Measurements from ENCODE around the gene TPCN1. TPM values are rescaled to one million over a fixed set of nuclear protein-coding genes. Genes with fewer than 3 reads are reported as not detected.

TPCN1 gene
- total RNA-seq, 1 experiment from 2014 or later: 32.7 TPM

DNA sequence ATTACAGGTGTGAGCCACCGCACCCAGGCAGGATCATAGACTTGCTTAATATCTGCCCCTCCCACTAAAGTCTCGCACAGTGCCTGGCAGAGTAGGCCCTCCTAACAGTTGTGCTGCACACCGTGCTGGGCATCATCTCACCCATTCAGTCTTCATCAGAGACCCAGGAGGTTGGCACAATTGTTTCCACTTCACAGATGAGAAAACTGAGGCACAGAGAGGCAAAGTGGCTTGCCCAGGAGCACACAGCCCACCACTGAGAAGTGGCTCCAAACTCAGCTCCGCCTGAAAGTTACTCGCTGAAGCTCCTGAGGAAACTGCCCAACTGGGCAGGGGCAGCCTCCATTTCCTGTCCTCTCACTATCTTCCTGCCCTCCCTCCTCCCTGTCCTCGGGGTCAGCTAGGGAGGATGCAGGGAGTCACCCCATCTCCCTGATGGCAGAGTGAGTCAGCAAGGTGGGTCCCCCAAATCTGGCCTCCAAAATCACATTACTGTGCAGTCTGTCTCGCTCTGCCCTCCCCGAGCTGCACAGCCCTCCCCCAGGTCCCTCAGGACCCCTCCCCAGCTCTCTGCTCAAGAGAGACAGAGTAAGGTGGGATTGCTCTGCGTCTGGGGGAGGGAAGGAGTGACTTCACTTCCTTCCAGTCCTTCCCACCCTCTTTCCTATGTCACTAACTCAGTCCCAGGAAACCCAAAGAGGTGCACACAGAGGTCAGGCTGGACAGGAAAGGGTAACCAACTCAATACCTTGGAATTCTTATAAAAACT, 107.9 kb downstream of the TPCN1 start:
- ATAC-seq (no peak), DNase-seq (ENCODE audit: low spot score) (no peak)
- Mint-ChIP-seq H3K9me3 (no peaks in the 10 kb centered on the region), H3K36me3 (peaks cover 15% of the 10 kb centered on the region), H3K4me3 (no peak overlapping the region), H3K27ac (no peak overlapping the region), H3K4me1 (peaks cover 8% of the 10 kb centered on the region; the same call in 1 of the 2 replicates), H3K27me3 (ENCODE audit: low read depth) (peaks cover 8% of the 10 kb centered on the region)
- ChIA-PET CTCF (interaction anchor here (1.2 kb wide), 1 partner anchor 132 kb away, joined by 3 read pairs; no protein-coding TSS in a partner anchor), POLR2A (interaction anchor here (0.6 kb wide), 1 partner anchor 250 kb away, joined by 8 read pairs; no protein-coding TSS in a partner anchor)
- TF ChIP-seq, protein P1, sequence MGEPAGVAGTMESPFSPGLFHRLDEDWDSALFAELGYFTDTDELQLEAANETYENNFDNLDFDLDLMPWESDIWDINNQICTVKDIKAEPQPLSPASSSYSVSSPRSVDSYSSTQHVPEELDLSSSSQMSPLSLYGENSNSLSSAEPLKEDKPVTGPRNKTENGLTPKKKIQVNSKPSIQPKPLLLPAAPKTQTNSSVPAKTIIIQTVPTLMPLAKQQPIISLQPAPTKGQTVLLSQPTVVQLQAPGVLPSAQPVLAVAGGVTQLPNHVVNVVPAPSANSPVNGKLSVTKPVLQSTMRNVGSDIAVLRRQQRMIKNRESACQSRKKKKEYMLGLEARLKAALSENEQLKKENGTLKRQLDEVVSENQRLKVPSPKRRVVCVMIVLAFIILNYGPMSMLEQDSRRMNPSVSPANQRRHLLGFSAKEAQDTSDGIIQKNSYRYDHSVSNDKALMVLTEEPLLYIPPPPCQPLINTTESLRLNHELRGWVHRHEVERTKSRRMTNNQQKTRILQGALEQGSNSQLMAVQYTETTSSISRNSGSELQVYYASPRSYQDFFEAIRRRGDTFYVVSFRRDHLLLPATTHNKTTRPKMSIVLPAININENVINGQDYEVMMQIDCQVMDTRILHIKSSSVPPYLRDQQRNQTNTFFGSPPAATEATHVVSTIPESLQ (CRISPR knock-in tag; IDR thresholded peaks at IDR 0.05): no peak
- TF ChIP-seq, protein P2, sequence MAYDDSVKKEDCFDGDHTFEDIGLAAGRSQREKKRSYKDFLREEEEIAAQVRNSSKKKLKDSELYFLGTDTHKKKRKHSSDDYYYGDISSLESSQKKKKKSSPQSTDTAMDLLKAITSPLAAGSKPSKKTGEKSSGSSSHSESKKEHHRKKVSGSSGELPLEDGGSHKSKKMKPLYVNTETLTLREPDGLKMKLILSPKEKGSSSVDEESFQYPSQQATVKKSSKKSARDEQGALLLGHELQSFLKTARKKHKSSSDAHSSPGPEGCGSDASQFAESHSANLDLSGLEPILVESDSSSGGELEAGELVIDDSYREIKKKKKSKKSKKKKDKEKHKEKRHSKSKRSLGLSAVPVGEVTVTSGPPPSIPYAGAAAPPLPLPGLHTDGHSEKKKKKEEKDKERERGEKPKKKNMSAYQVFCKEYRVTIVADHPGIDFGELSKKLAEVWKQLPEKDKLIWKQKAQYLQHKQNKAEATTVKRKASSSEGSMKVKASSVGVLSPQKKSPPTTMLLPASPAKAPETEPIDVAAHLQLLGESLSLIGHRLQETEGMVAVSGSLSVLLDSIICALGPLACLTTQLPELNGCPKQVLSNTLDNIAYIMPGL (CRISPR knock-in tag; IDR thresholded peaks at IDR 0.05): no peak
- TF ChIP-seq, protein P3, sequence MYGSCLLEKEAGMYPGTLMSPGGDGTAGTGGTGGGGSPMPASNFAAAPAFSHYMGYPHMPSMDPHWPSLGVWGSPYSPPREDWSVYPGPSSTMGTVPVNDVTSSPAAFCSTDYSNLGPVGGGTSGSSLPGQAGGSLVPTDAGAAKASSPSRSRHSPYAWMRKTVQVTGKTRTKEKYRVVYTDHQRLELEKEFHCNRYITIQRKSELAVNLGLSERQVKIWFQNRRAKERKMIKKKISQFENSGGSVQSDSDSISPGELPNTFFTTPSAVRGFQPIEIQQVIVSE (CRISPR knock-in tag; IDR thresholded peaks at IDR 0.05; ENCODE audit: borderline replicate concordance): no peak
- TF ChIP-seq, protein P4, sequence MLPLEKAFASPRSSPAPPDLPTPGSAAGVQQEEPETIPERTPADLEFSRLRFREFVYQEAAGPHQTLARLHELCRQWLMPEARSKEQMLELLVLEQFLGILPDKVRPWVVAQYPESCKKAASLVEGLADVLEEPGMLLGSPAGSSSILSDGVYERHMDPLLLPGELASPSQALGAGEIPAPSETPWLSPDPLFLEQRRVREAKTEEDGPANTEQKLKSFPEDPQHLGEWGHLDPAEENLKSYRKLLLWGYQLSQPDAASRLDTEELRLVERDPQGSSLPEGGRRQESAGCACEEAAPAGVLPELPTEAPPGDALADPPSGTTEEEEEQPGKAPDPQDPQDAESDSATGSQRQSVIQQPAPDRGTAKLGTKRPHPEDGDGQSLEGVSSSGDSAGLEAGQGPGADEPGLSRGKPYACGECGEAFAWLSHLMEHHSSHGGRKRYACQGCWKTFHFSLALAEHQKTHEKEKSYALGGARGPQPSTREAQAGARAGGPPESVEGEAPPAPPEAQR (CRISPR knock-in tag; IDR thresholded peaks at IDR 0.05): no peak
- TF ChIP-seq CBFB (CRISPR knock-in tag; IDR thresholded peaks at IDR 0.05; ENCODE audit: low read depth) (no peak), SMAD4 (CRISPR knock-in tag; IDR thresholded peaks at IDR 0.05) (no peak)
- TF ChIP-seq, protein P5, sequence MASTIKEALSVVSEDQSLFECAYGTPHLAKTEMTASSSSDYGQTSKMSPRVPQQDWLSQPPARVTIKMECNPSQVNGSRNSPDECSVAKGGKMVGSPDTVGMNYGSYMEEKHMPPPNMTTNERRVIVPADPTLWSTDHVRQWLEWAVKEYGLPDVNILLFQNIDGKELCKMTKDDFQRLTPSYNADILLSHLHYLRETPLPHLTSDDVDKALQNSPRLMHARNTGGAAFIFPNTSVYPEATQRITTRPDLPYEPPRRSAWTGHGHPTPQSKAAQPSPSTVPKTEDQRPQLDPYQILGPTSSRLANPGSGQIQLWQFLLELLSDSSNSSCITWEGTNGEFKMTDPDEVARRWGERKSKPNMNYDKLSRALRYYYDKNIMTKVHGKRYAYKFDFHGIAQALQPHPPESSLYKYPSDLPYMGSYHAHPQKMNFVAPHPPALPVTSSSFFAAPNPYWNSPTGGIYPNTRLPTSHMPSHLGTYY (CRISPR knock-in tag; IDR thresholded peaks at IDR 0.05): no peak
- TF ChIP-seq, protein P6, sequence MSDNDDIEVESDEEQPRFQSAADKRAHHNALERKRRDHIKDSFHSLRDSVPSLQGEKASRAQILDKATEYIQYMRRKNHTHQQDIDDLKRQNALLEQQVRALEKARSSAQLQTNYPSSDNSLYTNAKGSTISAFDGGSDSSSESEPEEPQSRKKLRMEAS (CRISPR knock-in tag; IDR thresholded peaks at IDR 0.05): no peak

DNA sequence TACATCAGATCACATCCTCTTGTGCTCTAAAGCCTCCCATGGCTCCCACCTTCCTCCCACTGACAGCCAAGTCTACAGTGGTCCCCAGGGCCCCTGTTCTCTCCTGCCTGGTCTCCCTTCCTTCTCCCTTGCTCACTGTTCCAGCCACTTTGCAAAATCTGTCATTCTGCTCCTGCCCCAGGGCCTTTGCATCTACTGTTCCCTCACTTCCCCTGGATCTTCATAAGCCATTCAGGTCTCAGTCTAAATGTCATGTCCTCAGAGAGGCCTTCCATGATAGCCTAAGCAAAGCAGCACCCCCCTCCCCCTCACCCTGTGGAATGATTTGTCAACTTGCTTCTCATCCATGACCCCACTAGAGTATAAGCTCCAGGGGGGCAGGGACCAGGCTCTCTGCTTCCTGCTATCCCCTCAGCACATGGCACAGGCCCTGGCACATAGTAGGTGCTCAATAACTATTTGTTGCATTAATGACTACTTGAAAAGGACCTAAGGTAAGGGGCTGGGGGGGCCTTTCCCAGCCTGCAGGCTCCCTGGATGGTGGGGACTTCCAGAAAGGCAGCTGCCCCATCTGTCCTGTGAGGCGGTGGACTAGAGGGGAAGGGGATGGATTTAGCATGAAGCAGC, 108.6 kb downstream of the TPCN1 start:
- CTCF ChIA-PET: no interaction called here
- no peak overlapping the region for H3K27ac Mint-ChIP-seq
- H3K4me3 Mint-ChIP-seq: no peak overlapping the region
- TF ChIP-seq ZNF317 (CRISPR knock-in tag; IDR thresholded peaks at IDR 0.05; ENCODE audit: borderline replicate concordance, low read depth) (no peak), ZNF671 (CRISPR knock-in tag; IDR thresholded peaks at IDR 0.05) (no peak), GABPB1 (CRISPR knock-in tag; IDR thresholded peaks at IDR 0.05) (no peak), ATF1 (CRISPR knock-in tag; IDR thresholded peaks at IDR 0.05) (no peak)
- TF ChIP-seq, protein P7, sequence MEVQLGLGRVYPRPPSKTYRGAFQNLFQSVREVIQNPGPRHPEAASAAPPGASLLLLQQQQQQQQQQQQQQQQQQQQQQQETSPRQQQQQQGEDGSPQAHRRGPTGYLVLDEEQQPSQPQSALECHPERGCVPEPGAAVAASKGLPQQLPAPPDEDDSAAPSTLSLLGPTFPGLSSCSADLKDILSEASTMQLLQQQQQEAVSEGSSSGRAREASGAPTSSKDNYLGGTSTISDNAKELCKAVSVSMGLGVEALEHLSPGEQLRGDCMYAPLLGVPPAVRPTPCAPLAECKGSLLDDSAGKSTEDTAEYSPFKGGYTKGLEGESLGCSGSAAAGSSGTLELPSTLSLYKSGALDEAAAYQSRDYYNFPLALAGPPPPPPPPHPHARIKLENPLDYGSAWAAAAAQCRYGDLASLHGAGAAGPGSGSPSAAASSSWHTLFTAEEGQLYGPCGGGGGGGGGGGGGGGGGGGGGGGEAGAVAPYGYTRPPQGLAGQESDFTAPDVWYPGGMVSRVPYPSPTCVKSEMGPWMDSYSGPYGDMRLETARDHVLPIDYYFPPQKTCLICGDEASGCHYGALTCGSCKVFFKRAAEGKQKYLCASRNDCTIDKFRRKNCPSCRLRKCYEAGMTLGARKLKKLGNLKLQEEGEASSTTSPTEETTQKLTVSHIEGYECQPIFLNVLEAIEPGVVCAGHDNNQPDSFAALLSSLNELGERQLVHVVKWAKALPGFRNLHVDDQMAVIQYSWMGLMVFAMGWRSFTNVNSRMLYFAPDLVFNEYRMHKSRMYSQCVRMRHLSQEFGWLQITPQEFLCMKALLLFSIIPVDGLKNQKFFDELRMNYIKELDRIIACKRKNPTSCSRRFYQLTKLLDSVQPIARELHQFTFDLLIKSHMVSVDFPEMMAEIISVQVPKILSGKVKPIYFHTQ (CRISPR knock-in tag; IDR thresholded peaks at IDR 0.05): no peak
- TF ChIP-seq, protein P8, sequence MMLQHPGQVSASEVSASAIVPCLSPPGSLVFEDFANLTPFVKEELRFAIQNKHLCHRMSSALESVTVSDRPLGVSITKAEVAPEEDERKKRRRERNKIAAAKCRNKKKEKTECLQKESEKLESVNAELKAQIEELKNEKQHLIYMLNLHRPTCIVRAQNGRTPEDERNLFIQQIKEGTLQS (CRISPR knock-in tag; conservative IDR thresholded peaks at IDR 0.05): no peak
- TF ChIP-seq, protein P9, sequence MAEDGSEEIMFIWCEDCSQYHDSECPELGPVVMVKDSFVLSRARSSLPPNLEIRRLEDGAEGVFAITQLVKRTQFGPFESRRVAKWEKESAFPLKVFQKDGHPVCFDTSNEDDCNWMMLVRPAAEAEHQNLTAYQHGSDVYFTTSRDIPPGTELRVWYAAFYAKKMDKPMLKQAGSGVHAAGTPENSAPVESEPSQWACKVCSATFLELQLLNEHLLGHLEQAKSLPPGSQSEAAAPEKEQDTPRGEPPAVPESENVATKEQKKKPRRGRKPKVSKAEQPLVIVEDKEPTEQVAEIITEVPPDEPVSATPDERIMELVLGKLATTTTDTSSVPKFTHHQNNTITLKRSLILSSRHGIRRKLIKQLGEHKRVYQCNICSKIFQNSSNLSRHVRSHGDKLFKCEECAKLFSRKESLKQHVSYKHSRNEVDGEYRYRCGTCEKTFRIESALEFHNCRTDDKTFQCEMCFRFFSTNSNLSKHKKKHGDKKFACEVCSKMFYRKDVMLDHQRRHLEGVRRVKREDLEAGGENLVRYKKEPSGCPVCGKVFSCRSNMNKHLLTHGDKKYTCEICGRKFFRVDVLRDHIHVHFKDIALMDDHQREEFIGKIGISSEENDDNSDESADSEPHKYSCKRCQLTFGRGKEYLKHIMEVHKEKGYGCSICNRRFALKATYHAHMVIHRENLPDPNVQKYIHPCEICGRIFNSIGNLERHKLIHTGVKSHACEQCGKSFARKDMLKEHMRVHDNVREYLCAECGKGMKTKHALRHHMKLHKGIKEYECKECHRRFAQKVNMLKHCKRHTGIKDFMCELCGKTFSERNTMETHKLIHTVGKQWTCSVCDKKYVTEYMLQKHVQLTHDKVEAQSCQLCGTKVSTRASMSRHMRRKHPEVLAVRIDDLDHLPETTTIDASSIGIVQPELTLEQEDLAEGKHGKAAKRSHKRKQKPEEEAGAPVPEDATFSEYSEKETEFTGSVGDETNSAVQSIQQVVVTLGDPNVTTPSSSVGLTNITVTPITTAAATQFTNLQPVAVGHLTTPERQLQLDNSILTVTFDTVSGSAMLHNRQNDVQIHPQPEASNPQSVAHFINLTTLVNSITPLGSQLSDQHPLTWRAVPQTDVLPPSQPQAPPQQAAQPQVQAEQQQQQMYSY (CRISPR knock-in tag; IDR thresholded peaks at IDR 0.05): no peak

More for the DNA sequence above, 108.6 kb downstream of the TPCN1 start:
- POLR2A ChIA-PET: no interaction called here
- H3K9me3 Mint-ChIP-seq: no peaks in the 10 kb centered on the region
- no peak for ATAC-seq
- H3K36me3 Mint-ChIP-seq: peaks cover 15% of the 10 kb centered on the region
- no peak for DNase-seq (ENCODE audit: low spot score)
- peaks cover 15% of the 10 kb centered on the region for H3K27me3 Mint-ChIP-seq (ENCODE audit: low read depth)
- peaks cover 13% of the 10 kb centered on the region for H3K4me1 Mint-ChIP-seq
